ENCODE measurements around the gene KCNJ6. TPM values are rescaled to one million over a fixed set of nuclear protein-coding genes. Genes with fewer than 3 reads are reported as not detected.

KCNJ6 gene
- total RNA-seq, 1 donor from 2014 or later: 2.6 TPM

GRCh38 chr21:37684547-37684946, 231.7 kb downstream of the KCNJ6 start:
- H3K27ac ChIP-seq (ENCODE audit: low read depth, low read length): no peak overlapping the region
- Mint-ChIP-seq H3K36me3 (ENCODE audit: low read depth, unreplicated experiment) (peaks cover 2% of the 10 kb centered on the region), H3K4me3 (ENCODE audit: unreplicated experiment) (no peak overlapping the region), H3K27me3 (ENCODE audit: low read depth, unreplicated experiment) (peaks cover 14% of the 10 kb centered on the region), H3K27ac (ENCODE audit: unreplicated experiment) (no peak overlapping the region), H3K9me3 (ENCODE audit: unreplicated experiment) (no peaks in the 10 kb centered on the region), H3K4me1 (ENCODE audit: low read depth, unreplicated experiment) (peaks cover 3% of the 10 kb centered on the region)
- H3K4me2 ChIP-seq (ENCODE audit: low read length): no peak overlapping the region
- no peaks in the 10 kb centered on the region for H3K79me2 ChIP-seq (ENCODE audit: insufficient read depth, low read length)
- DNase-seq (ENCODE audit: low read depth) (no peak), FAIRE-seq (no peak)
- H3K9ac ChIP-seq (ENCODE audit: low read length): no peak overlapping the region
- TF ChIP-seq CTCF (IDR thresholded peaks at IDR 0.05; ENCODE audit: insufficient read depth, low read depth, low read length): no peak
- TF ChIP-seq EZH2 (IDR thresholded peaks at IDR 0.05; ENCODE audit: insufficient read depth, low read length): no peak
- H2AFZ ChIP-seq (ENCODE audit: low read depth, low read length): no peak overlapping the region
- no peaks in the 10 kb centered on the region for H3K9me3 ChIP-seq (ENCODE audit: insufficient read depth, low read depth, low read length)
- H3K36me3 ChIP-seq (ENCODE audit: insufficient read depth, low read length): no peaks in the 10 kb centered on the region
- no peak overlapping the region for H3K4me3 ChIP-seq (ENCODE audit: insufficient read depth, low read depth, low read length)
- H4K20me1 ChIP-seq (ENCODE audit: insufficient read depth, low read length): no peaks in the 10 kb centered on the region
- peaks cover 8% of the 10 kb centered on the region for H3K27me3 ChIP-seq (ENCODE audit: insufficient read depth, low read length)
- H3K4me1 ChIP-seq (ENCODE audit: insufficient read depth, low read length): no peaks in the 10 kb centered on the region

- H2AFZ ChIP-seq (ENCODE audit: low read depth, low read length): no peak overlapping the region
- H3K4me2 ChIP-seq (ENCODE audit: low read length): no peak overlapping the region
- no peaks in the 10 kb centered on the region for H3K4me1 ChIP-seq (ENCODE audit: insufficient read depth, low read length)
- Mint-ChIP-seq H3K4me1 (ENCODE audit: low read depth, unreplicated experiment) (no peaks in the 10 kb centered on the region), H3K9me3 (ENCODE audit: unreplicated experiment) (peaks cover under 1% of the 10 kb centered on the region), H3K4me3 (ENCODE audit: unreplicated experiment) (no peak overlapping the region), H3K27ac (ENCODE audit: unreplicated experiment) (no peak overlapping the region), H3K36me3 (ENCODE audit: low read depth, unreplicated experiment) (peaks cover 2% of the 10 kb centered on the region), H3K27me3 (ENCODE audit: low read depth, unreplicated experiment) (peaks cover 14% of the 10 kb centered on the region)
- H3K27me3 ChIP-seq (ENCODE audit: insufficient read depth, low read length): peaks cover 9% of the 10 kb centered on the region
- no peaks in the 10 kb centered on the region for H3K36me3 ChIP-seq (ENCODE audit: insufficient read depth, low read length)
- peaks cover under 1% of the 10 kb centered on the region for H3K9me3 ChIP-seq (ENCODE audit: insufficient read depth, low read depth, low read length)
- no peak for DNase-seq (ENCODE audit: low read depth)
- FAIRE-seq: no peak
- H4K20me1 ChIP-seq (ENCODE audit: insufficient read depth, low read length): no peaks in the 10 kb centered on the region
- no peaks in the 10 kb centered on the region for H3K79me2 ChIP-seq (ENCODE audit: insufficient read depth, low read length)
- TF ChIP-seq EZH2 (IDR thresholded peaks at IDR 0.05; ENCODE audit: insufficient read depth, low read length) (no peak), CTCF (IDR thresholded peaks at IDR 0.05; ENCODE audit: insufficient read depth, low read depth, low read length) (no peak)
- H3K4me3 ChIP-seq (ENCODE audit: insufficient read depth, low read depth, low read length): no peak overlapping the region
- H3K9ac ChIP-seq (ENCODE audit: low read length): no peak overlapping the region
- H3K27ac ChIP-seq (ENCODE audit: low read depth, low read length): no peak overlapping the region
These were observed 232.2 kb downstream of the KCNJ6 start for GRCh38 chr21:37684115-37684493.

- Histone ChIP-seq H2AFZ (ENCODE audit: low read depth, low read length) (no peak overlapping the region), H3K4me3 (ENCODE audit: insufficient read depth, low read depth, low read length) (no peak overlapping the region), H3K27ac (ENCODE audit: low read depth, low read length) (no peak overlapping the region), H3K4me1 (ENCODE audit: insufficient read depth, low read length) (no peaks in the 10 kb centered on the region), H3K4me2 (ENCODE audit: low read length) (no peak overlapping the region), H3K79me2 (ENCODE audit: insufficient read depth, low read length) (no peaks in the 10 kb centered on the region), H3K36me3 (ENCODE audit: insufficient read depth, low read length) (no peaks in the 10 kb centered on the region), H4K20me1 (ENCODE audit: insufficient read depth, low read length) (no peaks in the 10 kb centered on the region), H3K9ac (ENCODE audit: low read length) (no peak overlapping the region), H3K27me3 (ENCODE audit: insufficient read depth, low read length) (peaks cover 7% of the 10 kb centered on the region), H3K9me3 (ENCODE audit: insufficient read depth, low read depth, low read length) (peaks cover 4% of the 10 kb centered on the region)
- Mint-ChIP-seq H3K36me3 (ENCODE audit: low read depth, unreplicated experiment) (peaks cover 2% of the 10 kb centered on the region), H3K27ac (ENCODE audit: unreplicated experiment) (no peak overlapping the region), H3K27me3 (ENCODE audit: low read depth, unreplicated experiment) (peaks cover 14% of the 10 kb centered on the region), H3K4me1 (ENCODE audit: low read depth, unreplicated experiment) (no peaks in the 10 kb centered on the region), H3K4me3 (ENCODE audit: unreplicated experiment) (no peak overlapping the region), H3K9me3 (ENCODE audit: unreplicated experiment) (peaks cover 4% of the 10 kb centered on the region)
- FAIRE-seq: no peak
- TF ChIP-seq CTCF (IDR thresholded peaks at IDR 0.05; ENCODE audit: insufficient read depth, low read depth, low read length) (no peak), EZH2 (IDR thresholded peaks at IDR 0.05; ENCODE audit: insufficient read depth, low read length) (no peak)
- no peak for DNase-seq (ENCODE audit: low read depth)
These were observed 232.7 kb downstream of the KCNJ6 start for GRCh38 chr21:37683396-37684114.

All from astrocyte (in vitro differentiated cells and primary cell).